CD4-positive, alpha-beta T cell treated with Interleukin-15 for 1 hour (primary cell): ENCODE results near the gene CAMK1D.
"Not testable (repeated sequence)": the region's sequence is repeated elsewhere in the genome, so short reads cannot be mapped to it uniquely, and the experiment has no call there.

Source experiments
- DNase-seq: peaks from one replicate; pipeline ENCODE4 v3.0.0-alpha.2; 2020

Gene CAMK1D

GRCh38 chr10:12533151-12533550 lies 183.8 kb downstream of the CAMK1D start:
- no peak for DNase-seq

GRCh38 chr10:12533723-12534122 lies 184.4 kb downstream of the CAMK1D start:
- DNase-seq = no peak

- DNase-seq = no peak
Observed at GRCh38 chr10:12534824-12535223, 185.5 kb downstream of the CAMK1D start.

- DNase-seq = no peak
Observed at GRCh38 chr10:12535656-12536055, 186.3 kb downstream of the CAMK1D start.

- no peak for DNase-seq
Observed at GRCh38 chr10:12538491-12538995, 189.2 kb downstream of the CAMK1D start.

- no peak for DNase-seq
Observed at GRCh38 chr10:12539350-12540164, 190.2 kb downstream of the CAMK1D start.

- DNase-seq = no peak
Observed at GRCh38 chr10:12540341-12540781, 191.0 kb downstream of the CAMK1D start.

- no peak for DNase-seq
Observed at GRCh38 chr10:12541446-12542067, 192.2 kb downstream of the CAMK1D start.

GRCh38 chr10:12542133-12542670 lies 192.9 kb downstream of the CAMK1D start:
- no peak for DNase-seq

GRCh38 chr10:12543589-12543988 lies 194.2 kb downstream of the CAMK1D start:
- DNase-seq = no peak

- not testable (repeated sequence) for DNase-seq
Observed at GRCh38 chr10:12546160-12546802, 196.9 kb downstream of the CAMK1D start.

GRCh38 chr10:12547301-12547771 lies 198.0 kb downstream of the CAMK1D start:
- DNase-seq = no peak

GRCh38 chr10:12549297-12549696 lies 199.9 kb downstream of the CAMK1D start:
- DNase-seq = no peak

GRCh38 chr10:12550994-12551393 lies 201.6 kb downstream of the CAMK1D start:
- DNase-seq = no peak

- no peak for DNase-seq
Observed at GRCh38 chr10:12556039-12556438, 206.7 kb downstream of the CAMK1D start.

- DNase-seq = no peak
Observed at GRCh38 chr10:12559578-12560178, 210.3 kb downstream of the CAMK1D start.

GRCh38 chr10:12561307-12561706 lies 212.0 kb downstream of the CAMK1D start:
- no peak for DNase-seq

- no peak for DNase-seq
Observed at GRCh38 chr10:12561720-12562119, 212.4 kb downstream of the CAMK1D start.

- DNase-seq = no peak
Observed at GRCh38 chr10:12563489-12563888, 214.1 kb downstream of the CAMK1D start.

- no peak for DNase-seq
Observed at GRCh38 chr10:12564173-12564572, 214.8 kb downstream of the CAMK1D start.

- no peak for DNase-seq
Observed at GRCh38 chr10:12566161-12567115, 217.1 kb downstream of the CAMK1D start.
